GM19372 (cell line): ENCODE results near the gene SEH1L.
"Not testable (repeated sequence)": the region's sequence is repeated elsewhere in the genome, so short reads cannot be mapped to it uniquely, and the experiment has no call there.

ENCODE experiments used
- ATAC-seq: cut with Tn5 transposase; IDR thresholded peaks from one replicate; pipeline ENCODE4 v1.9.1; 2021; ENCODE audit warnings: mild to moderate bottlenecking, low read depth, moderate library complexity; ENCODE audit not compliant: unreplicated experiment

Gene SEH1L

DNA sequence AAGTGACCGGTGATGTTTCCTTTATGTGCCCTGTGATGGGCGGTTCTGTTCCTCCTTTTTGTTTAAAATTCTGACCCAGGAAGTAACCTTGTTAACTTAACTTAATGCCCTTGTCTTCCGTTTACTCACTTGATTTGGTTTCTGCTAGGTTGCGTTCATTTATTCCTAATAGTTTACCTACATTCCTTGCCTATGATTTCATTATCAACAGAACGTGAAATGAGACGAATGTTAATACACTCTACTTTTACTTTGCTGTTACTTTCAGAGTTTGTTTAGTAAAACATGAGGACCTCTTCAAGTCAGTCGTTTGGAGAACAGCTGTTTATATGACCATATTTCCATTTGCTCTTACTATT, 44.0 kb downstream of the SEH1L start:
- no peak for ATAC-seq

- ATAC-seq = no peak
These were observed 45.6 kb downstream of the SEH1L start for GRCh38 chr18:12993439-12993838.

- no peak for ATAC-seq
These were observed 47.6 kb downstream of the SEH1L start for GRCh38 chr18:12995424-12995823.

GRCh38 chr18:12995952-12996477, 48.2 kb downstream of the SEH1L start:
- ATAC-seq = no peak

DNA sequence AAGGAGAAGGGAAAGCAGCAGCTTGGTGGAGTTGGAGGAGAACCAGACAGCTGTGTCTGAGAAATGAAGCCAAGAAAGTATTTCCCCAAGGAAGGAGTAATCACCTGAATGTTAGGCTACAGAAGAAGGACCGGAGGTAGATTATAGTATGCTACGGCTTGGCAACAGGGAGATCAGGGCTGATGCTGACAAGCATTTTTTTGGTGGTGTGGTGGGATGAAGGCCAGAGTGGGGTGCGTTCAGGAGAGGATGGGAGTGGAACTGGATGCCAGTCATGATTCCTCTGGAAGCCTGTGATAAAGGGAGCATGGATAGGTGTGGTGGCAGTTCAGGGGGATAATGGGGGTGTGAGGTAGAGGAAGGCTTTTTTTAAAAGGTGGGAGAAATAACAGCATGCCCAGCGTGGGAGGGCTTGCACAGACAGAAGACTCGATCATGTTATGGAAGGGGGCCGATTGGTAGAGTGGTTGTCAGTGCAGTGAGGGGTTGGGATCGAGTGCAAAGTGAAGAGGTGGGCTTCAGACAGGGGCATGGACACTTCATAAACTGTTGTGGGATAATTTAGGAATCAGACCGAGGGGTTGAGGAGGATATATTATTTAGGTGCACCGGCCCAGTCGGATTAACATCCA, 49.0 kb downstream of the SEH1L start:
- no peak for ATAC-seq

DNA sequence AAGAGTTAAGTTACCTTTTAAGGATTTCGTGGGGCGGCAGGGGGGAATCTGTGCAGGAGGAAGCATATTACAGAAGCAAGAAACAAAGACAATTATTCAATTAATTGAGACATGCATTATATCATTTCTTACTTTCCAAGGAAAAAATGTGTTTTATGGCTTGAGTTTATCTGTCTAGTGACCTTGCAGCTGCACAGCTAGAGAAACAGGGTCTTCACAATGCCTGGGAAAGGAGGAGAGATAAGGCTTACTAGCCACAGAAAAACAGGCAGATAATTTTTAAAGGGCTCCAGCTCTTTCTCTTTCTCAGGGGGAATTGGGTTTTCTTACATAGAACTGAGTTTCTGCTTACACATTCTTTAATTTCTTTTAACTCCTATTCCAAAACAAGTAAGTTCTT, 49.5 kb downstream of the SEH1L start:
- ATAC-seq = not testable (repeated sequence)

DNA sequence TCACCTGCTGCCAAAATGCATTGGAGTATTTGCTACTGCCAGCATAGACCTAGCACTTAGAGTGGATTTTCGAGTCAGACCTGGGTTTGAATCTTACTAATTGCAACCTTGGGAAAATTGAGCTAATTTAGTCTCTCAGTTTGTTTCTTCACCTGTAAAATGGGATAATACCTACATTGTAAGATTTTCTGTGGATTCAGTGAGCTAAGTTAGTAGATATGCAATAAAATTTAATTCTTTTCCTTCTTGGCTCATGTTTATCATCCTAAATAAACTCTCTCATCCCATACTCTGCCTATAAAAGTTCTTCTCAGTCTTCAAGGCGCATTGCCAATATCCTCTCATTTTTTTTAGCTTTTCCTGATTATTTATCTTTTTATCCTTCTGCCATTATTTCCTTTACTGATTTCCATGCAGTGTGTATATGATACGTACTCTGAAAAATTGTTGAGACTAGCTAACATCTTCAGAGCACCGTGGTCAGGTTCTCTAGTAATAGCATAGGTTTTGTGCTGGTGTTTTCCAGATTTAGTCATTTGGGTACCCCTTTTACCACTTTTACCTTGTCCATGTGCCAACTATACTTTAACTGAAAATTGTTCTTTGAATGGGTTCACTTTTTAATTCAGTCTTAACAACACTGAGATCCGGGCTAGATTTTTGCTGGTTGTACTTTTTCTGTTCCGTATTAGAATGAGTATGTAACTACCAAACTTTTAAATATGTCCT, 50.7 kb downstream of the SEH1L start:
- ATAC-seq = no peak

DNA sequence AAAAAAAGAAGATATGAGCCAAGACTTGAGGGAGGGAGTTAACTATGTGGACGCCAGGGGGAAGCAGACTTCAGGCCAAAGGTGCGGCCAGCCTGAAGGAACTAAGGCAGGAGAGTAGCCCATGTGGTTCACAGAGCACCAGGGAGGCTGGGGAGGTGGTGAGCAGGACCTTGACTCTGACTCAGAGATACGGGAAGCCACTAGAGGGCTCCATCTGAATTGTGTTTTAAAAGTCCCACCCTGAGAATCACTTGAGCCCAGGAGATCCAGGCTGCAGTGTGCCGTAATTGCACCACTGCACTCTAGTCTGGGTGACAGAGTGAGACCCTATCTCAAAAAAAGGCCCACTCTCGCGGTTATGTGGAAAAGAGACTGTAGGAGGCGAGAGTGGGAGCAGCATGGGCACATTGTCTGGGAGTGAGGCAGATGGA, 55.7 kb downstream of the SEH1L start:
- no peak for ATAC-seq

- ATAC-seq = no peak
These were observed 56.6 kb downstream of the SEH1L start for GRCh38 chr18:13004396-13004795.

DNA sequence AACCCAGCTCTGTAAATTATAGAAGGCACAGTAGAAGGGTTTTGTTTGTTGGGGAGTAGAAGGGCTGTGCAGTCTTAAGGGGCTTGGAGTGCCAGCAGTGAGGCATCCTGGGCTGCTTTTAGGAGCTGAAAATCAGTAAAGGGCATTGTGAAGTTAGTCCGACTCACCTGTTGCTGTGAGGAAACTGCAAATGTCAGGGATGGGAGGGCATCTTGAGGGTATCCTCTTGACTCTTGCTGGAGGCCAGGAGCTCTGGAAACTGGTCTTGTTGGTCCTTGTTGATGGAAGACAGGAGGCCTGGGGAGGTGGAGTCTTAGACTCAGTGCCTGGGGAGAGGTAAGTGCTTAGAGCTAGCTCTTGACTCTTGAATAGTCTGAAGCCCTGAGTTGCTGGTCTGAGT, 57.5 kb downstream of the SEH1L start:
- no peak for ATAC-seq

DNA sequence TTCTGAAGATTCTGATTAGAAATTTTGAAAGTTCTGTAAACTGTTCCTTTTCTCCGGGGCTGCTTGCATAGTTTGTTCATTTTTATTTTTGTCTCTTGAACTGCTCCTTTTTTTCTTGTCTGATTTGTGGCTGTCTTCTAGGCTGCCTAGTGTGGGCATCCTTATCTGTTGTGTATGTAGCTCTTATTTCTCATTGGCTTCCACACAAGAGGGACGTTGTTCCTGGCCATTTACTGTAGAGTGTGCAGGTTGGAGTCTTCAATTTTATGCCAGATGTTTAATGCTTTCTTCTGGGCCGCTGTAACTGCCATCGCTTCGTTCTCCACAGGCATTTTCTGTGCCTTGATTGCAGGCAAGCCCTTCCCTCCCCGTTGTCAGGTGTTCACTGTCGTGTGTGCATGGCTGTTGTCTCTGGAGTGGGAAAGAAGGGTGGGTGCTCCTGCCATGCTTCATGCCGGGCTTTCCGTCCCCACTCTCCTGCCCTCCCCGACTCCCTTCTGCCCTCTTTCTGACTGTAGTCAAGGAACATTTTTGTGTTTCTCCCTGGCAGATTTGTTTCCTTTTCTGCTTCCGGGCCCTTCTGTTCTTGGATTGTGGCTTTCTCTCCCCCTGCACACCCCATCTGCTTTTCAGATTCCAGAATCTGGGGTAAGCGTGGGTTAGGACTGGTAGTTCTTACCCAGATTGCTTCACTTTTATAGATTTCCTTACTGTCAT, 58.9 kb downstream of the SEH1L start:
- no peak for ATAC-seq

GRCh38 chr18:13007248-13007560, 59.4 kb downstream of the SEH1L start:
- no peak for ATAC-seq

DNA sequence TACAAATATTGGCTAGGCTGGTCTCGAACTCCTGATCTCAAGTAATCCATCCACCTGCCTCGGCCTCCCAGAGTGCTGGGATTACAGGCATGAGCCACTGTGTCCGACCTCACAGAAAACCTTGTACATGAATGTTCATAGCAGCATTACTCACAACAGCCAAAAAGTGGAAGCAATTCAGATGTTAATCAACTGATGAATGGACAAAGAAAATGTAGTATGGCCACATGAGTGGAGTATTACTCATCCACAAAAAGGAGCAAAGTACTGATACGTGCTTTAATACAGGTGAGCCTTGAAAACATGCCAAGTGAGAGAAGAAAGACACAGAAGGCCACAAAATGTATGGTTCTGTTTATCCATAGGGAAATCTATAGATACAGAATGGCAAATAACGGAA, 63.9 kb downstream of the SEH1L start:
- no peak for ATAC-seq

DNA sequence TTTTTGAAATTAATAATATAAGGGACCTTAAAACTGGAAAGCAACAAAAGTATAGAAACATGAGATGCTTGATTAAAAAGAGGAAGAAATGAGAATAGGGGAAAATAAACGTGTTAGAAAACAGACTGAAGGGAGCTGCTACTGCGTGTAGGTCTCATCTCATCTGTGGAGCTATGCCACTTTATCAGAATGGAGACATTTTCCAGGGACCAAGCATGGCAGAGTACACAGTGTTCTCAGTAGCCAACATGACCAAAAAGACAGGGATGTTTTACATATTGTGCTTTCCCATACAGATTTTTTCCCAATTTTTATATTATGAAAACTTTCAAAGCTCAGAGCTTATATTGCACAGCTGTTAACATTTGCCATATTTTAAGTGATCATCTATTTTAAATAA, 66.4 kb downstream of the SEH1L start:
- no peak for ATAC-seq

GRCh38 chr18:13014818-13015217, 67.0 kb downstream of the SEH1L start:
- no peak for ATAC-seq

GRCh38 chr18:13017247-13017875, 69.5 kb downstream of the SEH1L start:
- no peak for ATAC-seq

- ATAC-seq = no peak
These were observed 70.6 kb downstream of the SEH1L start for GRCh38 chr18:13018374-13018773.

GRCh38 chr18:13019301-13019700, 71.5 kb downstream of the SEH1L start:
- ATAC-seq = no peak

DNA sequence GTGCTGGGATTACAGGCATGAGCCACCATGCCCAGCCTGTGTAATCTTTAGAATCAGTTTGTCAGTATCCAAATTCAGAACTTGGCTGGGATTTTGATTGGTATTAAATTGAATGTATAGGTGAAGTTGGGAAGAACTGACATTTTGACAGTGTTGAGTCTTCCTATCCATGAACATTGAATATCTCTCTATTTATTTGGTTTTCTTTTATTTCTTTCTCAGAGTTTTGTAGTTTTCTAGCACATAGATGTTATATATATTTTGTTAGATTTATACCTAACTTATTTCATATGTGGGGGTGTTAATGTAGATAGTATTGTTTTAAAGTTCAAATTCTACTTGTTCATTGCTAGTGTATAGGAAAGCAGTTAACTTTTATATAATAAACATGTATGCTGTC, 74.8 kb downstream of the SEH1L start:
- ATAC-seq = no peak

GRCh38 chr18:13025233-13025632, 77.4 kb downstream of the SEH1L start:
- no peak for ATAC-seq

DNA sequence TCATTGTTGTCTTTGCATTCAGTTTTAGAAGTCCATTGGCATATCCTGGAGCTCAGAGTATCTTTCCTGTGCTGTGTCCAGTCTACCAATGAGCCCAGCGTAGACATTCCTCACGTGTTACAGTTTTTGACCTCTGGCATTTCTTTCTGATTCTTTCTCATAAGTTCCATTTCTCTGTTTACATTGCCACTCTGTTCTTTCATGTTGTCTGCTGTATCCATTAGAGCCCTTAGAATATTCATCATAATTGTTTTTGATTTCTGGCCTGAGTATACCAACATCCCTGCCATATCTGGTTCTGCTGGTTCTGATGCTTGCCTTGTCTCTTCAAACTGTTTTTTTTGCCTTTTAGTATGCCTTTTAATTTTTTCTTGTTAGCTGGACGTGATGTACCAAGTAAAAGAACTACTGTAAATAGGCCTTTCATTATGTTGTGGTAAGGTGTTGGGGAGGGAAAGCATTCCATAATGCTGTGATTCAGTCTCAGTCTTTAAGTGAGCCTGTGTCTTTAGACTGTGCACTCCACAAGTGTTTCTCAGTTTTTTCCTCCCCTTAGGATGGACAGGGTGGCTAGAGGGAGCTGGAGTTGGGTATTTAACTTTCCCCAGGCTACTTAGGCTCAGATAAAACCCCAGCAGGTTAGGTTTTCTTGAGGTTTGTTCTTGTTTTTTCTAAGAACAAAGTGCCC, 78.9 kb downstream of the SEH1L start:
- ATAC-seq = no peak
